Adipose tissue (tissue), 3 donors: ENCODE data around the gene SYAP1. TPM values are rescaled to one million over a fixed set of nuclear protein-coding genes. Genes with fewer than 3 reads are reported as not detected.

Experiments
- H3K27ac ChIP-seq: one replicate; pipeline ENCODE4 v1.5.1; 2013; ENCODE audit warnings: low read depth, low read length
- WGBS, 3 donors: extraction: QIAGEN DNeasy Blood & Tissue Kit; methylation state at CpG; one replicate each; pipeline ENCODE4 v1.1.7; 2013; 5-methylcytosine and 5-hydroxymethylcytosine counted together
- polyA plus RNA-seq, 3 donors: library from polyadenylated mRNA; stranded (reverse); fragments of 200-250 nt; gene quantifications; one replicate each; pipeline ENCODE4 v1.2.3, GENCODE V29; 2013
- donor health status: healthy with polysubstance abuse.
- donor health status: Bipolar disorder and iron deficiency.
- donor health status: healthy.

The SYAP1 gene
- polyA plus RNA-seq, 3 donors = 5.7 to 17.0 (median 13.6) TPM

DNA sequence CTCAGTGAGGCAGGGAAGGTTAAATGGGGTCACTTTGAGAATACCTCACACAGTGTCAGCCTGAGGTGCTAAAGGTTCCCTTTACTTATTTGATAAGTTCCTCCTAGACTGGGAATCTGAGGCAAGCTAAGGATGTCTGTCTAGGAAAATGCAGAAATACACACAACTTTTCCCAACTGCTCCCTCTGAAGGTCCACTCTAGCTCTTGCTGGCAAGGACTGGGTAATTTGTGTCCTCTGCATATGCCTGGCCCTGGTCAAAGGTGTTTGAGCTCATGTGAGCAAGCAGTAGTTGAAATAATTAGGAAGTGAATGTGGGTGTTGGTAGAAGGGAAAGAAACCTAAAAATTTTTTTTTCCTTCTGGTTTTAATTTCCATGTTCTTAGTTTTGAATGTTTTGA lies 88.1 kb downstream of the SYAP1 start:
- H3K27ac ChIP-seq = no peak overlapping the region

GRCh38 chrX:16807976-16808542 lies 88.6 kb downstream of the SYAP1 start:
- no peak overlapping the region for H3K27ac ChIP-seq
- 18 to 43% (median 34%) methylated on average over 4 of the region's 4 CpGs for WGBS, 3 donors

- H3K27ac ChIP-seq = no peak overlapping the region
- WGBS, 3 donors = 61 to 100% (median 86%) methylated on average over 1 of the region's 1 CpG
Measured at GRCh38 chrX:16814597-16814996, 95.2 kb downstream of the SYAP1 start.

Other genes with a start within 250 kb of the SYAP1 start
- under 1 TPM in 1 of 3 donors, not detected in 2; 0.41 TPM for gene S100G, start 69.5 kb upstream of the SYAP1 start, polyA plus RNA-seq
- gene CTPS2, start 6.9 kb upstream of the SYAP1 start, polyA plus RNA-seq = 1 to 10 TPM; 4.3 to 6.7 (median 5.4) TPM
- 10 to 100 TPM in 2 of 3 donors, 1 to 10 TPM in 1; 5.0 to 19.2 (median 11.0) TPM for gene TXLNG, start 66.9 kb downstream of the SYAP1 start, polyA plus RNA-seq
- gene RBBP7, start 150.8 kb downstream of the SYAP1 start, polyA plus RNA-seq = 10 to 100 TPM; 46.0 to 63.5 (median 55.4) TPM
- 10 to 100 TPM in 1 of 3 donors, 1 to 10 TPM in 2; 1.7 to 15.1 (median 9.1) TPM for gene REPS2, start 227.0 kb downstream of the SYAP1 start, polyA plus RNA-seq